Raji (cell line): ENCODE measurements around the gene BSDC1.

Experiments used
- POLR2A ChIP-seq: IDR thresholded peaks from 2 replicates; pipeline ENCODE4 v1.6.1; 2011; ENCODE audit warnings: low read depth, low read length, control low read depth; ENCODE audit not compliant: insufficient read depth

Gene BSDC1

DNA sequence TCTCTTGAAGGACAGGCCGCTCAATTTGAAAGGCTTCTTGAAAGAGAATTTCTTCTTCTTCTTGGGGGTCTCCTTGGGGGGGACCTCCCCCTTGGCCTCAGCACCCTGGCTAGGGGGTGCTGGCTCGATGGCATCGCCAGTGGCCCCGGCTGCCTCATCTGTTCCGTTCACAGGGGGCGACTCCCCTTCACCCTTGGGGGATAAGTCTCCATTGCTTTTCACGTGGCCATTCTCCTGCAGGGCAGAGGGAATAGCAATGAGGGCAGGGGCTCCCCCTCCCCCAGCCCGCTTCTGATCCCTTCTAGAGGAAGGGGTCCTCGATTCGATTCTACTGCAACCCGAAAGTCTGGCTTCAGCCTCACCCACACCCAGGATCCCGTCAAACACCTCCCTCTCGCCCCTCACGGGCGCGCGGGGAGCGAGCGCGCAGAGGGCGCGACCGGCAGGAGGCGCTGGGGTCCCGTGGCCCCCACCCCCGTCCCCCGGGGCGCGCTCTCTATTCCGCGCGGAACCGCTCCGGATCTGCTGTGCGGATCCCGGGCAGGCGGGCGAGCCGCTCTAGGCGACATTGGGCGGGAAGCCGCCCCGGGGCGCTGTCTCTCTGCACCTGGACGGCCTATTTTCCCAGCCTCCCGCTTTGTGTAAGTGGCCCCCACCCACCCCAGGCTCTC, 59.2 kb downstream of the BSDC1 start:
- peak; percentile 19; the same call in 1 of the 2 replicates for TF ChIP-seq POLR2A

DNA sequence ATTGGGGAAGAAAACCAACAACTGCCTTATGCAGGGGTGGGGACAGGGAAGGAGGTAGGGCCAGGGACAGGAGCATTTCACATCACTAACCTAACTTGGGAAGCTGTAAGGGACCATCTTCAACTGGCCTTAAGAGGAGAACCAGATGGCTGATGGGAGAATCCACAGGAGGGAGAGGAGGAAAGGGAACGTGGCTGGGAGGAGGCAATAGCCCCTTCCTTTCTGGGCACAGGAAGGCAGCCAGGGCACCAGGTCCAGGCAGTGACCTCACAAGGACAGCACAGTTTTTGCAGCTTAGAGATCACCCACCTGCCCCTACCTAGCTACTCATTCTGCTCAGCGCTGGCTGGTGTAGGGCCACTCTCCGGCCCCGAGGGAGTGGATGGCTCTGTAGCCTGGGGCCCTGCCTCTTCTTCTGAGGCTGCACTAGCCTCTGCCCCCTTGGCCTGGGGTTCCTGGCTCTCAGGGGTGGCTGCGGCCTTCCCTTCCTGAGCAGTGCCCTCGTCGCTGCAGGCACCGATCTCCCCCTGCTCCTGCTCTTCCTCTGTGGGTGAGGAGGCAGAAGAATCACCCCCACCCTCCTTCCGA, 59.9 kb downstream of the BSDC1 start:
- 0 out of 2 replicates have a peak, but pooled peaks have one; percentile 38 for TF ChIP-seq POLR2A

DNA sequence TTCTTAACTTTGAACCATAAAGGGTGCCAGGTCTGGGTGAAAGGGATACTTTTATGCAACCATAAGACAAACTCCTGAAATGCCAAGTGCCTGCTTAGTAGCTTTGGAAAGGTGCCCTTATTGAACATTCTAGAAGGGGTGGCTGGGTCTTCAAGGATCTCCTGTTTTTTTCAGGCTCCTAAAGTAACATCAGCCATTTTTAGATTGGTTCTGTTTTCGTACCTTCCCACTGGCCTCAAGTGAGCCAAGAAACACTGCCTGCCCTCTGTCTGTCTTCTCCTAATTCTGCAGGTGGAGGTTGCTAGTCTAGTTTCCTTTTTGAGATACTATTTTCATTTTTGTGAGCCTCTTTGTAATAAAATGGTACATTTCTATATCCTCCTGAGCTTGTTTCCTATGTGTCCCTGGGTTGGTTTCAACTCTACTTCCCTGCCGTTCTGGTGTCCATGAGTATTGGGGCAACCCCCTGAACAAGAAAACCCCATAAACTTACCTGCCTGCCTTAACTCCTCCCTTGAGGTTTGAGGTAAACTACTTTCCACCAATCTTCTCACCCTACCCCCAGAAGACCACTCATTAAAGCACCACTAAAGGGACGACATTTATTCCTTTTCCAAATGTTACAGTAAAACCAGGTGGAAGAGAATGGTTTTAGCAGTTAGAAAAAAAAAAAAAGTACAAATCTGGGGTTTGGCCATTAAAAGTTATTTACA, 60.8 kb downstream of the BSDC1 start:
- TF ChIP-seq POLR2A, result no peak; the same call in 1 of the 2 replicates

DNA sequence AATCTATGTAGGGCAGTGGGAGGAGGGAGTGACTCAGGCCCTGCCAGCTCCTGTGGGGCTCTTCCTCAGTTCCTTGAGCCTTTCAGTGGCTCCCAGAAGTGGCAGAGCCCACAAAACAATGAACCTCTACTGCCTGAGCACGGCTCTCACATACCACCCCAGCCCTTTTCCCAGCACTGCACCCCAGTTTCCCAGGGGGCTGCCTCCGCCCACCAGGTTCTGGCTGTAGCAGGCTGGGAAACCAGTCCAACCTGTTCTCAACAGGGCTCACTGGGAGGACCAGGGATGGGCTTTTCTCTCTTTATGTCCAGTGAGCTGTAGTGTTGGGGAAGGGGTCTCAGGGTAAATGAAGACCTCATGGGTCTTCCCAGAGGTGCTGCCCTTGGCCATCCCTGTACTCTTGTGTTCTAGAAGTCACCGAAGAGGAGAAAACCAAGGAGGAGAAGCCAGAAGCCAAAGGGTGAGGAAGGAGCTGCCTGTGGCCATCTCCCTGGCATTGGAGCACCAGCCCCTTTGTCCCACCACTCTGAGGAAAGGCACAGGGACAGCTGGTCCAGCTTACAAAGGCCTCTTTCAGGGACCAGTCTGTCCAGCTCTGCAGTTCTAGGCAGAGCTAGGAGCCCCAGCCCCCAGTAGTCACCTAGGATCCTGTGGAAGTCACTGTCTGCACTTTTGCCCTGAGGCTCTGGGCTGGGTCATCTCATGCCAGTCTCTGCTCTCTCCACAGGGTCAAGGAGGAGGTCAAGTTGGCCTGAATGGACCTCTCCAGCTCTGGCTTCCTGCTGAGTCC, 61.8 kb downstream of the BSDC1 start:
- peak; percentile 57 for TF ChIP-seq POLR2A

DNA sequence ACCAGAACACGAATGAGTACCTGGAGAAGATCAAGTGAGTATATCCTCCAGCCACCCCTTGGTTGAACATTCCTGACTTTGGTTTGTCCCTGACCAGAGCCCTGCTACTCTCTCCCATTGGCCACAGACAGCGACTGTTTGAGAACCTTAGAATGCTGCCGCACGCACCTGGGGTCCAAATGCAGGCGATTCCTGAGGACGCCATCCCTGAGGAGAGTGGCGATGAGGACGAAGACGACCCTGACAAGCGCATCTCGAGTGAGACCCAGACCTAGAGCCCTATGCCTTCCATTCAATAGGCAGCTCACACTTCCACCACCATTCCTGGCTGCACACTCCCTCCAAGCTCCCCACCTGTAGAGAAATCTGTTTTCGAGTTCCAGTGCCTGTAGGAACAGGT, 62.7 kb downstream of the BSDC1 start:
- no peak for TF ChIP-seq POLR2A

DNA sequence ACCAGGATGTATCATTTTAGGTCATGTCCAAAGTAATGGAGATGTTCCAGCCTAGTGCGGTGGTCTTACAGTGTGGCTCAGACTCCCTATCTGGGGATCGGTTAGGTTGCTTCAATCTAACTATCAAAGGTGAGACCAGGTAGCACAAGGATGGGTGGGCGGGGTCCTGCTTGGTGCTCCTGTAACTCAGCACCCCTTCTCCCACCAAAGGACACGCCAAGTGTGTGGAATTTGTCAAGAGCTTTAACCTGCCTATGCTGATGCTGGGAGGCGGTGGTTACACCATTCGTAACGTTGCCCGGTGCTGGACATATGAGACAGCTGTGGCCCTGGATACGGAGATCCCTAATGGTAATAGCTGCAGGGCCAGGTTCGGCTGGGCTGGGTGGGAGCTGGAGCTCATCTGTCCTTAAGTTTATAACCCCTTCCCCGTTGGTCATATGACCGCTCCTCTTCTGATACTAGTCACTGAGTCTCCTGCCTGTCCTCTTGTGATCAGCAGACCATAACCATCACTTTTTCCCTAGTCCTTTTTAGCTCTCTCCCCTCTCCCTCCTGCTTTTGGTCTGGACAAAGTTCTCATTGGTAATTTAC, 63.6 kb downstream of the BSDC1 start:
- no peak for TF ChIP-seq POLR2A

DNA sequence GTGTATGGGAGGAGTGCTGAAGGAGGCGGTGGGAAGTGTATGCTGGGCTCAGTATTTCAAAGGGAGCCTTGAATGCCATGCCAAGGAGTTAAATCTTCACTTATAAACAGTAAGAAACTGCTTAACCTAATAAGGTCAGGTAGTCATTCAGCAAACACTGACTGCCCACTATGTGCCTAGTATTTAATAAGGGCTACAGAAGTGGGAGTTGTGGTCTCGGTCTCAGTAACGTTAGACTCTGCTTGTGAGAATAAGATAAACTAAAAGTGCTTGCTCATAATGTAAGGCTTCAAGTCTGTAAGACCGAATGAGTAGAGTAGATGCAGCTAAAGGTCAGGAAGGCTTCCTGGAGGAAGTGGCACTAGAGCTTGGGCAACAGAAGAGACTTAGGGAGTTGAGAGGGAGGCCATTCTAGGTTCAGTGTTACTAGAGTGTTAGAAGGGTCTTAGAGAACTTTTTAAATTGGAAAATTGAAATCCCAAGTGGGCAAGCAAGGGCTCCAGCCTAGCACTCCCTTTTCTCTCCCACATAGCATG, 64.2 kb downstream of the BSDC1 start:
- no peak for TF ChIP-seq POLR2A

DNA sequence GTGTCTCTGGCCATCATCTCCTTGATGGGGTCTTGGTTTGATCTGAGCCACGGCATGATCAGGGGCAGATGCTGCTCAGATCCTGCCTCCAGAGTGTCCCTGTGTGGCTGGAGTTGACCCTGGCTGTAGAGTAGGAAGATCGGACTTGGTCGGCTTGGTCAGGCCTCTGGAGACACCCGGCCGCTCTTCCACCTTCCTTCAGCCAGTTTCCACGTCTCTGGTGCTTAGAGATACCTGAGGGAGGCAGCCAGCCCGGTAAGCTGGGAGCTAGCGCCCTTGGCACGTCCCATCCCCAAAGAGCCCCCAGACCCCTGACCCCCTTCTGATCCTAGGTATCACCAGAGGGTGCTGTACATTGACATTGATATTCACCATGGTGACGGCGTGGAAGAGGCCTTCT, 67.0 kb downstream of the BSDC1 start:
- TF ChIP-seq POLR2A, result no peak

DNA sequence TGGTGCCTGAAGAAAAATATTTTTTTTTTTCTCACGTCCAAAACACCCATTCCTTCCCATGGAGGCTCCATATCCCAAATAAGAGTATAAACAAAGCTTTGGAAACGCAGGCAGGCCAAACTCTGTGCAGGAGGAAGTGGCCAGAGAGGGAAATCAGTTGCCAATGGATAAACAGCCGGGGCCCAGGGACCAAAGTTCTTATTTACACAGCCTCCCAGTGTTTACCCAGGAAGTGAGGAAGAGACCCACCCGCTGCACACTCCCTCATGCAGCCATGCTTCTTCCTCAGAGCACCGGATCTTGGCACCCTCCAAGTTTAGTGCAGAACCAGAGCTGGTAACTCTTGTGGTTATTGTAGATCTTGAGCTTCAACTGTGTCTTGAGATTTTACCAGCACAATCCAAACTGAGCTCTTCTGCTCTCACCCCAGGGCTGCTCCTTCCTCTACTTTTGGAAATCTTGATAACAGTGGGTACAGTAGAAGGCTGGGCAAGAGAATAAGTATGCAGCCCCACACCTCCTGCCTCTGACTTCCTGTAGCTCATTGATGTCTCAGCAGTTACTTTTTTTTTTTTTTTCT, 72.4 kb downstream of the BSDC1 start:
- no peak for TF ChIP-seq POLR2A

DNA sequence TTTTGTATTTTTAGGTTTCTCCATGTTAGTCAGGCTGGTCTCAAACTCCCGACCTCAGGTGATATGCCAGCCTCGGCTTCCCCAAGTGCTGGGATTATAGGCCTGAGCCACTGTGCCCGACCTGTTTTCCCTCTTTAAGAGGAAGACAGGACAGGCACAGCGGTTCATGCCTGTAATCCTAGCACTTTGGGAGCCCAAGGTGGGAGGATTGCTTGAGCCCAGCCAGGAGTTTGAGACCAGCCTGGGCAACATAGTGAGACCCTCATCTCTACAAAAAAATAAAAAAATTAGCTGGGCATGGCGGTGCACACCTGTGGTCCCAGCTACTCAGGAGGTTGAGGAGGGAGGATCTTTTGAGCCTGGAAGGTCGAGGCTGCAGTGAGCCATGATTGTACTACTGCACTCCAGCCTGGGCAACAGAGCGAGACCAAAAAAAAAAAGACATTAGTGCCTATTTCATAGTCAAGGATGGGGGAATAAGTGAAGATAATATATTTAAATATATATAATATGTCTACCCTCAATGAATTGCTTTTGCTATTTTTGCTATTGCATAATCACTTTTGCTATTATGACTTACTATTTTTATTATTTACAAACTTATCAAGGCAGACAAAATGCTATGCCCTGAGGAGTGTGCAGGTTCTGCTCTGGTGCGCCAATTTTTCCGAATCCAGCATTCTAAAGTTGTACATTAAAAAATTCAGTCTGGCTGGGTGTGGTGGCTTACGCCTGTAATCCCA, 75.9 kb downstream of the BSDC1 start:
- no peak for TF ChIP-seq POLR2A

DNA sequence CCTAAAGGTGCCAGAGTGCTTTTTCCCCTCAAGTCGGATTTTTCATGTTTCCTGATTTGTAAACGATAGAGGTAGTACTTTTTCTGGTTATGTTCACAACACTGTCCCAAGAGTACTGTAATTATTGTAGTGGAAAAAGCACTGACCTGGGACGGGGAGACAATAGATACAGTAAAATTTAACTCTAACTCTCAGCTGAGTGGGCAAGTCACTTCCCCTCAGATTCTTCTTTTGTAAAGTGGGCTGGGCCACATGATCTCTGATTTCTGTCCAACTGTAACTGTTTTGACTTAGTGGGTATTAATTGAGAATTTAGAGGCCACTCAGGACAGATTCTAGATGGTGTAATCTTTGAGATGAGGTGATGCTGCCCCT, 77.4 kb downstream of the BSDC1 start:
- no peak for TF ChIP-seq POLR2A
